Lower leg skin (tissue), 3 donors: ENCODE results near the gene B4GALT2.

Source experiments
- CTCF ChIP-seq, 3 donors: fragments of 450-650 bp; IDR thresholded peaks; one replicate each; pipeline ENCODE4 v1.5.1; 2016; ENCODE audit warnings: antibody characterized with exemption in 3 of 3, mild to moderate bottlenecking in 3 of 3, moderate library complexity in 2 of 3
- POLR2A ChIP-seq, 2 donors: fragments of 450-650 bp; IDR thresholded peaks; one replicate each; pipeline ENCODE4 v1.6.1; 2016 to 2017; ENCODE audit warnings: antibody characterized with exemption in 2 of 2, mild to moderate bottlenecking in 1 of 2, moderate library complexity in 1 of 2

GRCh38 chr1:43984855-43985254, 5.8 kb downstream of the B4GALT2 start:
- TF ChIP-seq POLR2A (IDR thresholded peaks at IDR 0.05) = no peak
- TF ChIP-seq CTCF (IDR thresholded peaks at IDR 0.05) = no peak
